ENCODE measurements around the gene RHBDD3.

- TF ChIP-seq SP1 (IDR thresholded peaks at IDR 0.05) (no peak), ZNF384 (IDR thresholded peaks at IDR 0.05) (no peak)
Observed at GRCh38 chr22:29299136-29299900, 31.5 kb upstream of the RHBDD3 start.
